SK-N-SH (cell line): ENCODE results near the gene MYO15B. TPM values are rescaled to one million over a fixed set of nuclear protein-coding genes. Genes with fewer than 3 reads are reported as not detected.

Experiments used
- CTCF ChIA-PET: fragments of 300-600, 350-600 bp; formaldehyde crosslinking; extraction: SDS; loops from one replicate; lab custom pipeline; 2021; lab: Yijun Ruan, JAX
- POLR2A ChIA-PET: fragments of 350-600 bp; sonication (Branson Sonifier 250); formaldehyde crosslinking; extraction: SDS; loops from one replicate; lab custom pipeline; 2020; ENCODE audit warnings: antibody characterized with exemption, inconsistent platforms; lab: Yijun Ruan, JAX
- DNase-seq: peaks from one replicate; pipeline ENCODE4 v3.0.0; 2012
- H2AFZ ChIP-seq: fragments of 200-600 bp; sonication (generic); 2 replicates; pipeline ENCODE4 v1.8.1; 2016; ENCODE audit warnings: antibody characterized with exemption, mild to moderate bottlenecking, low read depth
- H3F3A ChIP-seq: fragments of 200-600 bp; sonication (generic); replicated peaks from 2 replicates; pipeline ENCODE3; 2016; ENCODE audit warnings: antibody characterized with exemption, mild to moderate bottlenecking; ENCODE audit not compliant: insufficient read depth
- H3K27ac ChIP-seq, 2 experiments: fragments of 200-500 bp in 1 of 2; fragments of 200-600 bp in 1 of 2; sonication (Bioruptor generic) in 1 of 2; sonication (generic), shearing (Covaris generic) in 1 of 2; 2 replicates each; pipeline versions ENCODE4 v1.5.1 to v1.6.1; 2014 to 2016; ENCODE audit warnings: low read depth in 2 of 2, inconsistent platforms in 1 of 2, low read length in 1 of 2, mild to moderate bottlenecking in 1 of 2, mixed read lengths in 1 of 2
- H3K27me3 ChIP-seq: fragments of 200-600 bp; sonication (generic), shearing (Covaris generic); 2 replicates; pipeline ENCODE4 v1.6.1; 2016; ENCODE audit warnings: mixed run types; ENCODE audit not compliant: insufficient read depth
- H3K36me3 ChIP-seq, 2 experiments: fragments of 200-500 bp in 1 of 2; fragments of 200-600 bp in 1 of 2; sonication (Bioruptor generic) in 1 of 2; sonication (generic) in 1 of 2; replicated peaks in 1 of 2; 2 replicates each; pipeline versions ENCODE3 to v1.5.1; 2014 to 2016; ENCODE audit warnings: low read length in 1 of 2, mild to moderate bottlenecking in 1 of 2; ENCODE audit not compliant: insufficient read depth in 2 of 2, control insufficient read depth in 1 of 2
- H3K4me1 ChIP-seq, 2 experiments: fragments of 200-500 bp in 1 of 2; fragments of 200-600 bp in 1 of 2; sonication (Bioruptor generic) in 1 of 2; sonication (generic), shearing (Covaris generic) in 1 of 2; 2 replicates each; pipeline versions ENCODE4 v1.5.1 to v1.6.1; 2014 to 2016; ENCODE audit warnings: low read depth in 1 of 2, low read length in 1 of 2, mixed run types in 1 of 2; ENCODE audit not compliant: insufficient read depth in 2 of 2, control insufficient read depth in 1 of 2
- H3K4me2 ChIP-seq: fragments of 200-600 bp; sonication (generic), shearing (Covaris generic); 2 replicates; pipeline ENCODE4 v1.6.1; 2017; ENCODE audit warnings: mixed run types
- H3K4me3 ChIP-seq, 2 experiments: fragments of 200-500 bp in 1 of 2; fragments of 200-600 bp in 1 of 2; sonication (Bioruptor generic) in 1 of 2; sonication (generic), shearing (Covaris generic) in 1 of 2; 2 replicates each; pipeline versions ENCODE4 v1.5.1 to v1.8.1; 2014 to 2016; ENCODE audit warnings: low read depth in 2 of 2, inconsistent platforms in 1 of 2, low read length in 1 of 2, mild to moderate bottlenecking in 1 of 2, mixed read lengths in 1 of 2, moderate library complexity in 1 of 2
- H3K79me2 ChIP-seq: fragments of 200-600 bp; sonication (generic); 2 replicates; pipeline ENCODE4 v1.8.1; 2017; ENCODE audit warnings: mild to moderate bottlenecking; ENCODE audit not compliant: insufficient read depth
- H3K9ac ChIP-seq: fragments of 200-600 bp; sonication (generic); 2 replicates; pipeline ENCODE4 v1.6.1; 2017; ENCODE audit warnings: mixed run types
- H3K9me2 ChIP-seq: fragments of 200-600 bp; sonication (generic); 2 replicates; pipeline ENCODE4 v1.6.1; 2017; ENCODE audit warnings: mixed run types
- H3K9me3 ChIP-seq: fragments of 200-600 bp; sonication (generic); 2 replicates; pipeline ENCODE4 v1.6.1; 2017; ENCODE audit warnings: mixed run types, mild to moderate bottlenecking, moderate library complexity
- H4K20me1 ChIP-seq: fragments of 200-600 bp; sonication (generic); 2 replicates; pipeline ENCODE4 v1.6.1; 2017; ENCODE audit warnings: mild to moderate bottlenecking, mixed run types; ENCODE audit not compliant: insufficient read depth
- FOXJ3 ChIP-seq: sonication (generic); formaldehyde crosslinking; IDR thresholded peaks from 2 replicates; pipeline ENCODE4 v1.5.1; 2020; ENCODE audit warnings: mild to moderate bottlenecking, missing genetic modification reagents
- FOXM1 ChIP-seq: IDR thresholded peaks from 2 replicates; pipeline ENCODE4 v1.4.0; 2012; ENCODE audit warnings: low read depth, mild to moderate bottlenecking
- GABPA ChIP-seq: IDR thresholded peaks from 2 replicates; pipeline ENCODE4 v1.4.0; 2012; ENCODE audit warnings: low read depth, mild to moderate bottlenecking
- IRF3 ChIP-seq: fragments of 150-350 bp; IDR thresholded peaks from 2 replicates; pipeline ENCODE4 v1.6.1; 2016; ENCODE audit warnings: mild to moderate bottlenecking, low read depth, low read length
- JUND ChIP-seq: IDR thresholded peaks from 2 replicates; pipeline ENCODE4 v1.4.0; 2012
- RAD21 ChIP-seq: IDR thresholded peaks from 2 replicates; pipeline ENCODE4 v1.6.1; 2012; ENCODE audit warnings: mild to moderate bottlenecking, low read length
- RXRA ChIP-seq: IDR thresholded peaks from 2 replicates; pipeline ENCODE4 v1.4.0; 2012; ENCODE audit warnings: low read depth, mild to moderate bottlenecking, borderline replicate concordance
- TEAD4 ChIP-seq: IDR thresholded peaks from 2 replicates; pipeline ENCODE4 v1.4.0; 2012; ENCODE audit warnings: mild to moderate bottlenecking, borderline replicate concordance; ENCODE audit not compliant: insufficient read depth
- USF1 ChIP-seq: IDR thresholded peaks from 2 replicates; pipeline ENCODE4 v1.4.0; 2012; ENCODE audit warnings: low read depth, borderline replicate concordance
- WGBS: methylation state at CpG from one replicate; pipeline ENCODE4 v1.1.6; 2017; ENCODE audit warnings: low lambda C conversion rate; 5-methylcytosine and 5-hydroxymethylcytosine counted together
- polyA plus RNA-seq, 3 experiments: library from polyadenylated mRNA; depleted of rRNA; stranded (reverse); fragments of >200 nt; gene quantifications; 2 replicates each; pipeline ENCODE4 v1.2.3, GENCODE V29; 2012

The MYO15B gene
- polyA plus RNA-seq, 1 of the 3 experiments (the other 2 are of a cell fraction): 10.3 TPM

GRCh38 chr17:75643643-75644017 is 56.0 kb downstream of the MYO15B start:
- 95% methylated on average over 7 of the region's 7 CpGs for WGBS
- Histone ChIP-seq H4K20me1 (no peaks in the 10 kb centered on the region), H3K9ac (no peak overlapping the region), H3K9me3 (no peaks in the 10 kb centered on the region), H3K4me1 (no peaks in the 10 kb centered on the region; a peak in 1 of 4 replicates), H3F3A (no peaks in the 10 kb centered on the region), H3K79me2 (no peaks in the 10 kb centered on the region), H2AFZ (no peak overlapping the region), H3K9me2 (no peaks in the 10 kb centered on the region), H3K27me3 (no peaks in the 10 kb centered on the region), H3K27ac (no peak overlapping the region), H3K4me2 (no peak overlapping the region), H3K36me3 (peaks cover 6 to 51% of the 10 kb centered on the region in 2 experiments), H3K4me3 (no peak overlapping the region)
- DNase-seq: no peak
- TF ChIP-seq GABPA: no peak
- TF ChIP-seq RXRA: no peak
- TF ChIP-seq RAD21: no peak
- TF ChIP-seq JUND: no peak
- no peak for TF ChIP-seq FOXM1
- TF ChIP-seq IRF3: no peak
- no peak for TF ChIP-seq TEAD4
- no peak for TF ChIP-seq USF1
- POLR2A ChIA-PET: no interaction called here
- CTCF ChIA-PET: interaction anchor here (1.6 to 37.9 kb wide), 5 partner anchors 4 to 107 kb away, joined by 3 to 1370 read pairs (median 1189); partner anchors contain the start of genes GALK1 and SMIM5

GRCh38 chr17:75645501-75645888 is 57.9 kb downstream of the MYO15B start:
- Histone ChIP-seq H3F3A (no peaks in the 10 kb centered on the region), H3K9me3 (no peaks in the 10 kb centered on the region), H3K4me2 (no peak overlapping the region), H3K4me3 (no peak overlapping the region), H3K4me1 (no peaks in the 10 kb centered on the region; a peak in 1 of 4 replicates), H4K20me1 (no peaks in the 10 kb centered on the region), H2AFZ (no peak overlapping the region), H3K79me2 (no peaks in the 10 kb centered on the region), H3K9me2 (no peaks in the 10 kb centered on the region), H3K27me3 (no peaks in the 10 kb centered on the region), H3K36me3 (peaks cover 10 to 58% of the 10 kb centered on the region in 2 experiments), H3K27ac (no peak overlapping the region), H3K9ac (no peak overlapping the region)
- ChIA-PET CTCF (interaction anchor here (0.8 to 37.9 kb wide), 8 partner anchors 2 to 129 kb away, joined by 3 to 1370 read pairs (median 8); partner anchors contain the start of genes GALK1, SMIM5 and TSEN54), POLR2A (no interaction called here)
- no peak for TF ChIP-seq FOXJ3
- DNase-seq: peak; percentile 22
- WGBS: 76% methylated on average over 7 of the region's 7 CpGs
